Neuronal stem cell (in vitro differentiated cells): ENCODE data around the gene ARID4B.
A peak's percentile ranks its signal among the peaks of the same experiment; 100 is the strongest.

Experiments used
- DNase-seq: peaks from one replicate; pipeline ENCODE4 v3.0.0-alpha.2; 2013; ENCODE audit warnings: low spot score
- H2AFZ ChIP-seq: one replicate; pipeline ENCODE4 v1.6.1; 2013; ENCODE audit warnings: mild to moderate bottlenecking, low read length, inconsistent platforms
- H2AK5ac ChIP-seq: 2 replicates; pipeline ENCODE4 v1.6.1; 2013; ENCODE audit warnings: low read depth, mild to moderate bottlenecking, inconsistent platforms, low read length, moderate library complexity, mixed read lengths
- H2BK120ac ChIP-seq: 2 replicates; pipeline ENCODE4 v1.6.1; 2013; ENCODE audit warnings: low read depth, mild to moderate bottlenecking, inconsistent platforms, low read length, moderate library complexity, mixed read lengths
- H2BK12ac ChIP-seq: one replicate; pipeline ENCODE4 v1.6.1; 2013; ENCODE audit warnings: low read length, inconsistent platforms
- H2BK15ac ChIP-seq: 2 replicates; pipeline ENCODE4 v1.6.1; 2013; ENCODE audit warnings: mild to moderate bottlenecking, low read length, inconsistent platforms, mixed read lengths
- H2BK5ac ChIP-seq: one replicate; pipeline ENCODE4 v1.6.1; 2013; ENCODE audit warnings: inconsistent platforms, mild to moderate bottlenecking, low read length, moderate library complexity
- H3K14ac ChIP-seq: one replicate; pipeline ENCODE4 v1.6.1; 2013; ENCODE audit warnings: low read length, inconsistent platforms
- H3K18ac ChIP-seq: 2 replicates; pipeline ENCODE4 v1.6.1; 2013; ENCODE audit warnings: low read length, inconsistent platforms
- H3K23ac ChIP-seq: 2 replicates; pipeline ENCODE4 v1.6.1; 2013; ENCODE audit warnings: low read depth, mild to moderate bottlenecking, mixed read lengths, low read length, inconsistent platforms; ENCODE audit not compliant: poor library complexity
- H3K27ac ChIP-seq: replicated peaks from 3 replicates; pipeline ENCODE4 v1.5.1; 2013; ENCODE audit warnings: low read length, inconsistent platforms
- H3K27me3 ChIP-seq, 3 experiments: 2 replicates each; pipeline ENCODE4 v1.6.1; 2013; ENCODE audit warnings: low read length in 3 of 3, mild to moderate bottlenecking in 2 of 3, inconsistent platforms in 1 of 3, low read depth in 1 of 3, mixed read lengths in 1 of 3, moderate library complexity in 1 of 3; ENCODE audit not compliant: control insufficient read depth in 3 of 3, insufficient read depth in 3 of 3
- H3K36me3 ChIP-seq, 2 donors: replicated peaks in 1 of 2; 2 replicates each; pipeline ENCODE4 v1.6.1; 2013; ENCODE audit warnings: low read length in 2 of 2; ENCODE audit not compliant: control insufficient read depth in 2 of 2, insufficient read depth in 2 of 2
- H3K4ac ChIP-seq: 2 replicates; pipeline ENCODE4 v1.6.1; 2013; ENCODE audit warnings: inconsistent platforms, mild to moderate bottlenecking, low read length, moderate library complexity
- H3K4me1 ChIP-seq, 2 donors: 1 replicate in 1 of 2; 2 replicates in 1 of 2; pipeline ENCODE4 v1.6.1; 2013; ENCODE audit warnings: low read length in 2 of 2, low read depth in 1 of 2; ENCODE audit not compliant: control insufficient read depth in 2 of 2, insufficient read depth in 1 of 2
- H3K4me2 ChIP-seq: one replicate; pipeline ENCODE4 v1.6.1; 2013; ENCODE audit warnings: mild to moderate bottlenecking, low read length, inconsistent platforms; ENCODE audit not compliant: insufficient read depth, poor library complexity, severe bottlenecking
- H3K4me3 ChIP-seq, 2 donors: 2 replicates each; pipeline ENCODE4 v1.5.1; 2013; ENCODE audit warnings: low read length in 2 of 2, mild to moderate bottlenecking in 2 of 2, inconsistent platforms in 1 of 2, moderate library complexity in 1 of 2
- H3K79me1 ChIP-seq: one replicate; pipeline ENCODE4 v1.6.1; 2013; ENCODE audit warnings: low read depth, mild to moderate bottlenecking, inconsistent platforms, low read length, moderate library complexity
- H3K9ac ChIP-seq: one replicate; pipeline ENCODE4 v1.6.1; 2013; ENCODE audit warnings: mild to moderate bottlenecking, low read depth, low read length, inconsistent platforms; ENCODE audit not compliant: poor library complexity
- H3K9me3 ChIP-seq, 2 donors: replicated peaks in 1 of 2; 2 replicates each; pipeline versions ENCODE3 to v1.6.1; 2013; ENCODE audit warnings: low read length in 2 of 2, mild to moderate bottlenecking in 2 of 2, inconsistent platforms in 1 of 2, low read depth in 1 of 2, mixed read lengths in 1 of 2, moderate library complexity in 1 of 2; ENCODE audit not compliant: control insufficient read depth in 2 of 2, insufficient read depth in 1 of 2
- H4K8ac ChIP-seq: one replicate; pipeline ENCODE4 v1.6.1; 2013; ENCODE audit warnings: low read depth, mild to moderate bottlenecking, inconsistent platforms, low read length, moderate library complexity
- H4K91ac ChIP-seq: one replicate; pipeline ENCODE4 v1.6.1; 2013; ENCODE audit warnings: low read length, low read depth, mild to moderate bottlenecking, inconsistent platforms; ENCODE audit not compliant: poor library complexity
- WGBS, 2 donors: extraction: QIAGEN DNeasy Blood & Tissue Kit; methylation state at CpG; one replicate each; pipeline ENCODE4 v1.1.7; 2013; ENCODE audit warnings: missing lambda C conversion rate in 2 of 2, mixed read lengths in 1 of 2; ENCODE audit not compliant: insufficient read length in 2 of 2, insufficient replicate concordance in 1 of 2; ENCODE audit errors: extremely low coverage in 2 of 2; 5-methylcytosine and 5-hydroxymethylcytosine counted together

Gene ARID4B

DNA sequence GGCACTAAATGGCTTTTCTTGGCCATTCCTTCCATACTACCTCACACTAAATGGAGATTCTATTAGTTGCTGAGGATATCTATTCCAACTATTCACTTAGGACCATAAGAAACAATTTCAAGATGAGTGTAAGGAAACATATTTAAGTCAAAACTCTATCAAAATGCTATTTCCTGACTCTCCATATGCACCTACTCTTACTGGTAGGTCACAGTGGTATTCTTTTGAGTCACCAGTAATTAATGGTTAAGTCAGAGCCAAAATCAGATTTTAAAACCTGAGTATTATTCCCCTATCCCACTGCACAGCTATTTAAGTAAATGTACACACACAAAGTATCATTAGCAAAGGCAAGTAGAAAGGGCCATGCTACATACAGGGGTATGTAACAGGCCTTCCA, 50.3 kb downstream of the ARID4B start:
- Histone ChIP-seq H3K79me1 (peaks cover 8% of the 10 kb centered on the region), H3K14ac (no peak overlapping the region)
- no peak for DNase-seq

GRCh38 chr1:235275836-235276235, 52.1 kb downstream of the ARID4B start:
- Histone ChIP-seq H2BK12ac (no peak overlapping the region), H4K91ac (no peak overlapping the region), H3K36me3 (no peaks in the 10 kb centered on the region), H2BK120ac (no peak overlapping the region), H3K18ac (no peak overlapping the region), H3K9me3 (no peaks in the 10 kb centered on the region), H3K4ac (no peak overlapping the region), H3K27ac (no peak overlapping the region), H2AFZ (no peak overlapping the region), H2BK5ac (no peak overlapping the region), H3K4me2 (no peak overlapping the region), H3K14ac (no peak overlapping the region), H3K4me3 (no peak overlapping the region), H3K79me1 (peaks cover 5% of the 10 kb centered on the region), H2AK5ac (no peak overlapping the region), H2BK15ac (no peak overlapping the region), H3K23ac (no peak overlapping the region), H3K9ac (peak overlapping the region; percentile 50), H4K8ac (no peak overlapping the region), H3K27me3 (no peaks in the 10 kb centered on the region), H3K4me1 (peaks cover 0 to 6% of the 10 kb centered on the region in 2 donors)
- no CpG with 5 or more reads among the region's 6 CpGs for WGBS, 2 donors
- DNase-seq = no peak

More for the DNA sequence above, 50.3 kb downstream of the ARID4B start:
- Histone ChIP-seq H2AK5ac (no peak overlapping the region), H3K27ac (no peak overlapping the region), H3K36me3 (peaks cover 0 to 2% of the 10 kb centered on the region in 2 donors), H3K4me3 (no peak overlapping the region), H2BK120ac (no peak overlapping the region), H3K4me1 (peaks cover 0 to 6% of the 10 kb centered on the region in 2 donors), H3K9me3 (no peaks in the 10 kb centered on the region), H2BK5ac (no peak overlapping the region), H3K4ac (no peak overlapping the region), H4K8ac (no peak overlapping the region), H3K27me3 (no peaks in the 10 kb centered on the region), H3K18ac (no peak overlapping the region), H3K9ac (no peak overlapping the region), H2BK15ac (no peak overlapping the region), H3K4me2 (no peak overlapping the region), H2BK12ac (no peak overlapping the region), H4K91ac (no peak overlapping the region), H3K23ac (no peak overlapping the region), H2AFZ (no peak overlapping the region)

- Histone ChIP-seq H3K14ac (no peak overlapping the region), H4K91ac (no peak overlapping the region), H3K4me3 (no peak overlapping the region), H3K4me2 (no peak overlapping the region), H3K36me3 (no peaks in the 10 kb centered on the region), H2BK15ac (no peak overlapping the region), H3K4ac (no peak overlapping the region), H2BK5ac (no peak overlapping the region), H2BK120ac (no peak overlapping the region), H3K18ac (no peak overlapping the region), H3K23ac (no peak overlapping the region), H2BK12ac (no peak overlapping the region), H2AFZ (no peak overlapping the region), H3K9ac (no peak overlapping the region), H3K4me1 (peaks cover 4 to 6% of the 10 kb centered on the region in 2 donors), H3K9me3 (no peaks in the 10 kb centered on the region), H3K27ac (no peak overlapping the region), H3K79me1 (peaks cover 1% of the 10 kb centered on the region), H3K27me3 (no peaks in the 10 kb centered on the region), H2AK5ac (no peak overlapping the region), H4K8ac (no peak overlapping the region)
- no peak for DNase-seq
- no CpG with 5 or more reads among the region's 3 CpGs for WGBS, 2 donors
Observed at GRCh38 chr1:235275223-235275622, 52.8 kb downstream of the ARID4B start.

GRCh38 chr1:235272851-235273250, 55.1 kb downstream of the ARID4B start:
- Histone ChIP-seq H3K9me3 (no peaks in the 10 kb centered on the region), H3K4me3 (no peak overlapping the region), H3K27ac (no peak overlapping the region), H3K18ac (no peak overlapping the region), H2BK5ac (no peak overlapping the region), H2BK120ac (no peak overlapping the region), H3K27me3 (no peaks in the 10 kb centered on the region), H3K4ac (no peak overlapping the region), H4K91ac (no peak overlapping the region), H3K4me2 (no peak overlapping the region), H3K14ac (no peak overlapping the region), H4K8ac (no peak overlapping the region), H2AK5ac (no peak overlapping the region), H3K9ac (no peak overlapping the region), H3K79me1 (peaks cover 1% of the 10 kb centered on the region), H2AFZ (no peak overlapping the region), H2BK12ac (peak overlapping the region; percentile 22), H3K23ac (no peak overlapping the region), H3K36me3 (no peaks in the 10 kb centered on the region), H3K4me1 (peaks cover 0 to 5% of the 10 kb centered on the region in 2 donors), H2BK15ac (no peak overlapping the region)
- no peak for DNase-seq
- WGBS, 2 donors = no CpG with 5 or more reads among the region's 4 CpGs
